PC-3 (cell line): ENCODE results near the gene NRM. TPM values are rescaled to one million over a fixed set of nuclear protein-coding genes. Genes with fewer than 3 reads are reported as not detected.

Experiments used
- ATAC-seq: fragments of 200-7000 bp; cut with Tn5 transposase; 2 replicates; pipeline ENCODE4 v1.9.1; 2020; ENCODE audit warnings: mild to moderate bottlenecking, moderate library complexity
- BruUV-seq: library from RNA; stranded (reverse); fragments of 400-500 nt; replicated peaks from 2 replicates; lab custom pipeline; 2021; lab: Mats Ljungman, UMichigan
- CTCF ChIA-PET: fragments of 300-600 bp; sonication (Branson Sonifier 250); formaldehyde crosslinking; loops from one replicate; lab custom pipeline; 2022; ENCODE audit warnings: antibody characterized with exemption; lab: Charles Lee
- POLR2A ChIA-PET: fragments of 300-600 bp; sonication (Branson Sonifier 250); formaldehyde crosslinking; loops from one replicate; lab custom pipeline; 2022; ENCODE audit warnings: antibody characterized with exemption; ENCODE audit not compliant: unreplicated experiment; lab: Charles Lee
- DNase-seq: peaks from one replicate; pipeline ENCODE4 v3.0.0-alpha.2; 2015
- H2AFZ ChIP-seq: fragments of 300-600 bp; sonication (generic); 2 replicates; pipeline ENCODE4 v1.6.0; 2016; ENCODE audit warnings: antibody characterized with exemption, low read length
- H3F3A ChIP-seq: fragments of 300-600 bp; sonication (generic); one replicate; pipeline ENCODE4 v1.6.0; 2017; ENCODE audit warnings: antibody characterized with exemption, low read length, control low read depth, mild to moderate bottlenecking; ENCODE audit not compliant: unreplicated experiment
- H3K27ac ChIP-seq: fragments of 300-600 bp; sonication (generic); 2 replicates; pipeline ENCODE4 v1.5.1; 2016; ENCODE audit warnings: mild to moderate bottlenecking, low read length
- H3K27me3 ChIP-seq: fragments of 300-600 bp; sonication (generic); 2 replicates; pipeline ENCODE4 v1.6.1; 2016; ENCODE audit warnings: low read length, mixed read lengths
- H3K36me3 ChIP-seq: fragments of 300-600 bp; sonication (generic); 2 replicates; pipeline ENCODE4 v1.6.1; 2016; ENCODE audit warnings: low read depth, mixed run types, low read length, mixed read lengths
- H3K4me1 ChIP-seq: fragments of 300-600 bp; sonication (generic); 2 replicates; pipeline ENCODE4 v1.5.1; 2016; ENCODE audit warnings: low read length; ENCODE audit not compliant: insufficient read depth
- H3K4me2 ChIP-seq: fragments of 300-600 bp; sonication (generic); 2 replicates; pipeline ENCODE4 v1.6.0; 2016; ENCODE audit warnings: low read length
- H3K4me3 ChIP-seq: fragments of 300-600 bp; sonication (generic); 2 replicates; pipeline ENCODE4 v1.5.1; 2016; ENCODE audit warnings: mild to moderate bottlenecking, low read length, mixed read lengths
- H3K79me2 ChIP-seq: fragments of 300-600 bp; sonication (generic); 2 replicates; pipeline ENCODE4 v1.6.1; 2017; ENCODE audit warnings: low read length, mixed read lengths
- H3K9ac ChIP-seq: fragments of 300-600 bp; sonication (generic); 2 replicates; pipeline ENCODE4 v1.6.0; 2016; ENCODE audit warnings: mild to moderate bottlenecking, low read length
- H3K9me2 ChIP-seq: fragments of 300-600 bp; sonication (generic); replicated peaks from 2 replicates; pipeline ENCODE4 v1.6.1; 2016; ENCODE audit warnings: mixed run types, low read length, mixed read lengths
- H3K9me3 ChIP-seq: fragments of 300-600 bp; sonication (generic); 2 replicates; pipeline ENCODE4 v1.6.1; 2016; ENCODE audit warnings: low read length, mixed read lengths
- H4K20me1 ChIP-seq: fragments of 300-600 bp; sonication (generic); 2 replicates; pipeline ENCODE4 v1.6.1; 2016; ENCODE audit warnings: low read length, mixed read lengths
- CTCF ChIP-seq: fragments of 300-600 bp; sonication (generic); conservative IDR thresholded peaks from 2 replicates; pipeline ENCODE4 v1.5.1; 2017; ENCODE audit warnings: antibody characterized with exemption, low read depth, mild to moderate bottlenecking, low read length
- EZH2 ChIP-seq: fragments of 300-600 bp; sonication (generic); IDR thresholded peaks from one replicate; pipeline ENCODE4 v1.6.1; 2017; ENCODE audit warnings: antibody characterized with exemption, mild to moderate bottlenecking, low read length; ENCODE audit not compliant: unreplicated experiment
- EZH2phosphoT487 ChIP-seq: fragments of 300-600 bp; sonication (generic); IDR thresholded peaks from 2 replicates; pipeline ENCODE4 v1.6.1; 2018; ENCODE audit warnings: mild to moderate bottlenecking, antibody characterized with exemption, low read length, borderline replicate concordance
- intact Hi-C: fragments of 100-400 bp; cut with micrococcal nuclease; formaldehyde crosslinking; loops from 2 replicates; pipeline ENCODE4 v1.9.0; 2023
- total RNA-seq: library from RNA; depleted of rRNA; stranded (reverse); fragments of >200 nt; gene quantifications from 2 replicates; pipeline ENCODE4 v1.2.3, GENCODE V29; 2014

Gene NRM
- total RNA-seq, 1 experiment from 2014 or later = 8.5 TPM

GRCh38 chr6:30711758-30712380, 21.1 kb upstream of the NRM start:
- Histone ChIP-seq H3K4me1 (peaks cover 12% of the 10 kb centered on the region), H3K27me3 (no peaks in the 10 kb centered on the region), H4K20me1 (no peaks in the 10 kb centered on the region), H3K27ac (no peak overlapping the region), H3K9me3 (no peaks in the 10 kb centered on the region), H3K9me2 (no peaks in the 10 kb centered on the region), H3K79me2 (peaks cover 20% of the 10 kb centered on the region), H3K4me2 (no peak overlapping the region), H2AFZ (no peak overlapping the region), H3F3A (no peaks in the 10 kb centered on the region), H3K4me3 (no peak overlapping the region), H3K9ac (no peak overlapping the region), H3K36me3 (peaks cover 25% of the 10 kb centered on the region)
- TF ChIP-seq CTCF = no peak
- CTCF ChIA-PET = no interaction called here
- intact Hi-C loops = no loop called here
- no peak for ATAC-seq
- POLR2A ChIA-PET = no interaction called here
- no TSS peak for BruUV-seq
- no peak for DNase-seq

- no peak overlapping the region for H2AFZ ChIP-seq
- H3K27ac ChIP-seq = no peak overlapping the region
- no peak overlapping the region for H3K4me3 ChIP-seq
- H3K4me1 ChIP-seq = no peaks in the 10 kb centered on the region
- no peak overlapping the region for H3K4me2 ChIP-seq
- H3K9me2 ChIP-seq = no peaks in the 10 kb centered on the region
- H3K36me3 ChIP-seq = peaks cover 26% of the 10 kb centered on the region
- TF ChIP-seq EZH2 (no peak), CTCF (no peak), EZH2phosphoT487 (no peak)
- DNase-seq (no peak), ATAC-seq (no peak)
- no peaks in the 10 kb centered on the region for H3K9me3 ChIP-seq
- H3K27me3 ChIP-seq = no peaks in the 10 kb centered on the region
- no peaks in the 10 kb centered on the region for H3K79me2 ChIP-seq
- intact Hi-C loops = no loop called here
- no peaks in the 10 kb centered on the region for H3F3A ChIP-seq
- ChIA-PET CTCF (no interaction called here), POLR2A (no interaction called here)
- H3K9ac ChIP-seq = no peak overlapping the region
- H4K20me1 ChIP-seq = no peaks in the 10 kb centered on the region
- no TSS peak for BruUV-seq
These were observed 18.5 kb upstream of the NRM start for GRCh38 chr6:30709101-30709868.

- H4K20me1 ChIP-seq = no peaks in the 10 kb centered on the region
These were observed 16.6 kb upstream of the NRM start for GRCh38 chr6:30707281-30707850.

More at GRCh38 chr6:30707281-30707850, 16.6 kb upstream of the NRM start:
- H3K4me2 ChIP-seq = no peak overlapping the region
- POLR2A ChIA-PET = no interaction called here
- no peaks in the 10 kb centered on the region for H3K9me3 ChIP-seq
- intact Hi-C loops = no loop called here
- no peaks in the 10 kb centered on the region for H3K27me3 ChIP-seq
- H3K79me2 ChIP-seq = no peaks in the 10 kb centered on the region
- no peaks in the 10 kb centered on the region for H3K4me1 ChIP-seq
- ATAC-seq = no peak
- no peaks in the 10 kb centered on the region for H3K9me2 ChIP-seq
- CTCF ChIA-PET = no interaction called here
- no peaks in the 10 kb centered on the region for H3F3A ChIP-seq
- no peak overlapping the region for H3K4me3 ChIP-seq
- TF ChIP-seq EZH2phosphoT487 = no peak
- TF ChIP-seq CTCF = no peak
- no peak for DNase-seq
- no TSS peak for BruUV-seq
- peaks cover 14% of the 10 kb centered on the region for H3K36me3 ChIP-seq
- H3K27ac ChIP-seq = no peak overlapping the region
- H3K9ac ChIP-seq = no peak overlapping the region
- no peak overlapping the region for H2AFZ ChIP-seq
